Osteocyte (in vitro differentiated cells): Measurements from ENCODE around the gene ZCCHC4. TPM values are rescaled to one million over a fixed set of nuclear protein-coding genes. Genes with fewer than 3 reads are reported as not detected.

Source experiments
- DNase-seq: peaks from one replicate; pipeline ENCODE4 v3.0.0; 2021; ENCODE audit warnings: mixed read lengths; ENCODE audit not compliant: unreplicated experiment; ENCODE audit errors: extremely low spot score
- H3K27ac Mint-ChIP-seq: one replicate; pipeline ENCODE4 v1.8.0; 2021; ENCODE audit warnings: mild to moderate bottlenecking, mixed read lengths; ENCODE audit not compliant: unreplicated experiment
- H3K27me3 Mint-ChIP-seq: one replicate; pipeline ENCODE4 v1.8.0; 2021; ENCODE audit warnings: mixed read lengths; ENCODE audit not compliant: unreplicated experiment
- H3K36me3 Mint-ChIP-seq: one replicate; pipeline ENCODE4 v1.8.0; 2021; ENCODE audit warnings: mixed read lengths; ENCODE audit not compliant: unreplicated experiment
- H3K4me1 Mint-ChIP-seq: one replicate; pipeline ENCODE4 v1.8.0; 2021; ENCODE audit warnings: mixed read lengths; ENCODE audit not compliant: unreplicated experiment
- H3K4me3 Mint-ChIP-seq: one replicate; pipeline ENCODE4 v1.8.0; 2021; ENCODE audit warnings: mild to moderate bottlenecking, moderate library complexity, mixed read lengths; ENCODE audit not compliant: unreplicated experiment
- H3K9me3 Mint-ChIP-seq: one replicate; pipeline ENCODE4 v1.8.0; 2021; ENCODE audit warnings: mixed read lengths; ENCODE audit not compliant: unreplicated experiment
- CTCF ChIP-seq: fragments of 200-600 bp; sonication (generic); IDR thresholded peaks from 2 replicates; pipeline ENCODE4 v1.5.0; 2021; ENCODE audit warnings: antibody characterized with exemption, mild to moderate bottlenecking, moderate library complexity
- total RNA-seq: library from RNA; stranded (reverse); gene quantifications from 2 replicates; pipeline ENCODE4 v1.2.1, GENCODE V29; 2021

The ZCCHC4 gene
- total RNA-seq, 1 donor from 2014 or later: 9.4 TPM

DNA sequence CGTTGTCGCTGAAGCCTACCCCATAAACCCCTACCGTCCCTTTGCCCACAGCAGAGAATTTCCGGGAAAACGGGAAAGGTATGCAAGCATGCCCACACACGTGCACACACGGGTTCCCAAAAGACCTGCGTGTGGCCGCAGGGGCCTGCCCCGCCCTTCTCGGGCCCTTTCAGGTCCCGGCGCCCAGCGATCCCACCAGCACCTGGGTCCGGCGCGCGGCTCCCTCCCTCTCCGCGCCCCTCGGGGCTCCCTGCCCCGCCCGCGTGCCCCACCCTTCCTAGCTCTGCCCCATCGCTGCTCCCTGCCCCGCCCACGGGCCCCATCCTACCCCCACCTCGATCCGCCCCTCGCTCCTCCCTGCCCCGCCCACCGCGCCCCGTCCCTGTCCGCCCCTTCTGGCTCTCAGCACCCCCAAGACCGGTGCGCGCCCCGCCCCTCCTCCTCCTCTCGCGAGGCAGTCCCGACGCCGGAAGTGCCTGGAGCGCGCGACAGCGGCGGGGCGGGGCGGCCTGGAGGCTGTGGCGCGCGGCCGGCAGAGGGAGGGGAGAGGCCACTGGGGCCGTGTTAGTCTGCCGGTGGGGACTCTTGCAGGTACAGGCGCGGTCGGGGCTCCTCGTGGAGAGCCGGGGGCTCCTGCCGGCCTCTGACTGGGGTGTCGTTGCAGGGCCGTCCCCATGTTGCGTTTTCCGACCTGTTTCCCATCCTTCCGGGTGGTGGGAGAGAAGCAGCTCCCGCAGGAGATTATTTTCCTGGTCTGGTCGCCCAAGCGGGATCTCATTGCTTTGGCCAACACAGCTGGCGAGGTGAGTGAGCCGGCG lies 64.4 kb downstream of the ZCCHC4 start, which contains the start of gene ANAPC4:
TSS of gene ANAPC4 (plus strand) at position 510 of the 818 bp plus-strand sequence. CDS start at position 675, 165 bp downstream.
- peak; percentile 95 for DNase-seq
- H3K9me3 Mint-ChIP-seq: no peaks in the 10 kb centered on the region
- H3K4me3 Mint-ChIP-seq: no peak within 1 kb of the TSS
- TF ChIP-seq CTCF: no peak
- H3K27me3 Mint-ChIP-seq: no peaks in the 10 kb centered on the region
- H3K36me3 Mint-ChIP-seq: peaks cover 8% of the 10 kb centered on the region
- H3K4me1 Mint-ChIP-seq: peaks cover 4% of the 10 kb centered on the region
- peak within 1 kb of the TSS; percentile 80 for H3K27ac Mint-ChIP-seq

- no peak for DNase-seq
- Mint-ChIP-seq H3K9me3 (no peaks in the 10 kb centered on the region), H3K4me3 (no peak overlapping the region), H3K27me3 (no peaks in the 10 kb centered on the region), H3K27ac (peak overlapping the region; percentile 80), H3K36me3 (peaks cover 17% of the 10 kb centered on the region), H3K4me1 (peaks cover 4% of the 10 kb centered on the region)
- no peak for TF ChIP-seq CTCF
Measured at GRCh38 chr4:25377572-25378436, 65.2 kb downstream of the ZCCHC4 start.

- TF ChIP-seq CTCF: no peak
- H3K4me1 Mint-ChIP-seq: peaks cover 4% of the 10 kb centered on the region
- H3K4me3 Mint-ChIP-seq: no peak overlapping the region
- no peak overlapping the region for H3K27ac Mint-ChIP-seq
- H3K36me3 Mint-ChIP-seq: peaks cover 23% of the 10 kb centered on the region
- H3K27me3 Mint-ChIP-seq: no peaks in the 10 kb centered on the region
- H3K9me3 Mint-ChIP-seq: no peaks in the 10 kb centered on the region
- DNase-seq: no peak
Measured at GRCh38 chr4:25378437-25378743, 65.8 kb downstream of the ZCCHC4 start.

- DNase-seq: no peak
- no peak overlapping the region for H3K27ac Mint-ChIP-seq
- H3K4me1 Mint-ChIP-seq: peaks cover 4% of the 10 kb centered on the region
- H3K4me3 Mint-ChIP-seq: no peak overlapping the region
- no peaks in the 10 kb centered on the region for H3K9me3 Mint-ChIP-seq
- TF ChIP-seq CTCF: no peak
- no peaks in the 10 kb centered on the region for H3K27me3 Mint-ChIP-seq
- H3K36me3 Mint-ChIP-seq: peaks cover 31% of the 10 kb centered on the region
Measured at GRCh38 chr4:25379591-25379990, 67.0 kb downstream of the ZCCHC4 start.

- Mint-ChIP-seq H3K36me3 (peaks cover 42% of the 10 kb centered on the region), H3K4me3 (no peak overlapping the region), H3K27ac (no peak overlapping the region), H3K27me3 (no peaks in the 10 kb centered on the region), H3K4me1 (no peaks in the 10 kb centered on the region), H3K9me3 (no peaks in the 10 kb centered on the region)
- TF ChIP-seq CTCF: no peak
- DNase-seq: no peak
Measured at GRCh38 chr4:25383647-25384046, 71.1 kb downstream of the ZCCHC4 start.
